OCI-LY7 (cell line): ENCODE measurements around the gene KAT2B. TPM values are rescaled to one million over a fixed set of nuclear protein-coding genes. Genes with fewer than 3 reads are reported as not detected.

Experiments
- BruUV-seq: library from RNA; stranded (reverse); fragments of 400-500 nt; replicated peaks from 2 replicates; lab custom pipeline; 2021; lab: Mats Ljungman, UMichigan
- CTCF ChIA-PET: fragments of 300-600 bp; sonication (Branson Sonifier 250); formaldehyde crosslinking; loops from one replicate; lab custom pipeline; 2022; ENCODE audit warnings: antibody characterized with exemption; ENCODE audit not compliant: unreplicated experiment; lab: Charles Lee
- POLR2A ChIA-PET: fragments of 300-600 bp; sonication (Branson Sonifier 250); formaldehyde crosslinking; loops from one replicate; lab custom pipeline; 2022; ENCODE audit warnings: antibody characterized with exemption; lab: Charles Lee
- DNase-seq: peaks from one replicate; pipeline ENCODE4 v3.0.0-alpha.2; 2015; ENCODE audit warnings: low spot score
- H2AFZ ChIP-seq: fragments of 200-600 bp; sonication (generic), shearing (Covaris generic); 2 replicates; pipeline ENCODE4 v1.6.1; 2014; ENCODE audit warnings: mild to moderate bottlenecking, antibody characterized with exemption, low read length, moderate library complexity
- H3K27ac ChIP-seq: fragments of 200-600 bp; sonication (generic); 2 replicates; pipeline ENCODE4 v1.5.1; 2014; ENCODE audit warnings: mixed run types, low read depth, mild to moderate bottlenecking, moderate library complexity, low read length, inconsistent platforms; ENCODE audit not compliant: poor library complexity, severe bottlenecking
- H3K36me3 ChIP-seq: fragments of 200-600 bp; sonication (generic); 2 replicates; pipeline ENCODE4 v1.6.1; 2014; ENCODE audit warnings: mild to moderate bottlenecking, antibody characterized with exemption, low read length, moderate library complexity, mixed read lengths; ENCODE audit not compliant: insufficient read depth
- H3K4me1 ChIP-seq: fragments of 200-600 bp; sonication (generic); 2 replicates; pipeline ENCODE4 v1.5.1; 2014; ENCODE audit warnings: mild to moderate bottlenecking, low read length; ENCODE audit not compliant: insufficient read depth, poor library complexity, severe bottlenecking
- H3K4me2 ChIP-seq: fragments of 200-600 bp; sonication (generic); 2 replicates; pipeline ENCODE4 v1.6.1; 2014; ENCODE audit warnings: mild to moderate bottlenecking, low read length
- H3K4me3 ChIP-seq: fragments of 200-600 bp; sonication (generic); 2 replicates; pipeline ENCODE4 v1.5.1; 2014; ENCODE audit warnings: mild to moderate bottlenecking, low read depth, low read length; ENCODE audit not compliant: poor library complexity, severe bottlenecking
- H3K79me2 ChIP-seq: fragments of 200-600 bp; sonication (generic); 2 replicates; pipeline ENCODE4 v1.6.1; 2016; ENCODE audit warnings: low read depth, mild to moderate bottlenecking, low read length, moderate library complexity, mixed read lengths; ENCODE audit not compliant: insufficient read depth
- H3K9me2 ChIP-seq: fragments of 200-600 bp; sonication (generic); 2 replicates; pipeline ENCODE4 v1.6.1; 2016; ENCODE audit warnings: mild to moderate bottlenecking, low read length, mixed read lengths; ENCODE audit not compliant: insufficient read depth
- H3K9me3 ChIP-seq: fragments of 200-600 bp; sonication (generic); 2 replicates; pipeline ENCODE4 v1.6.1; 2014; ENCODE audit warnings: mild to moderate bottlenecking, mixed run types, low read length, mixed read lengths
- H4K20me1 ChIP-seq: fragments of 200-600 bp; sonication (generic); 2 replicates; pipeline ENCODE4 v1.6.1; 2014; ENCODE audit warnings: mild to moderate bottlenecking, antibody characterized with exemption, low read length, moderate library complexity, mixed read lengths; ENCODE audit not compliant: insufficient read depth
- CTCF ChIP-seq: fragments of 200-600 bp; sonication (generic); conservative IDR thresholded peaks from 2 replicates; pipeline ENCODE4 v1.5.1; 2014; ENCODE audit warnings: mild to moderate bottlenecking, antibody characterized with exemption, low read length, moderate library complexity, mixed read lengths
- EZH2phosphoT487 ChIP-seq: fragments of 200-600 bp; sonication (generic); IDR thresholded peaks from 2 replicates; pipeline ENCODE4 v1.6.1; 2018; ENCODE audit warnings: low read depth, borderline replicate concordance, mild to moderate bottlenecking, mixed run types, antibody characterized with exemption, low read length, moderate library complexity, mixed read lengths
- intact Hi-C: fragments of 100-400 bp; cut with micrococcal nuclease; formaldehyde crosslinking; loops from one replicate; pipeline ENCODE4 v1.10.0; 2022; ENCODE audit not compliant: unreplicated experiment
- total RNA-seq, 2 experiments: library from RNA; depleted of rRNA in 1 of 2; stranded (reverse); fragments of >200 nt in 1 of 2; shearing (Covaris generic) in 1 of 2; gene quantifications; 2 replicates each; pipeline ENCODE4 v1.2.3, GENCODE V29; 2014 to 2022

Gene KAT2B
- total RNA-seq, 2 experiments from 2014 or later = 24.2 to 32.9 TPM

- no peaks in the 10 kb centered on the region for H3K79me2 ChIP-seq
- no TSS peak for BruUV-seq
- H4K20me1 ChIP-seq = 0 out of 2 replicates have a peak, but pooled peaks cover 4% of the 10 kb centered on the region
- no peak overlapping the region for H2AFZ ChIP-seq
- H3K4me2 ChIP-seq = no peak overlapping the region
- H3K9me2 ChIP-seq = no peaks in the 10 kb centered on the region
- no peak for TF ChIP-seq CTCF
- TF ChIP-seq EZH2phosphoT487 = no peak
- DNase-seq = no peak
- H3K9me3 ChIP-seq = no peaks in the 10 kb centered on the region
- no peak overlapping the region for H3K27ac ChIP-seq
- ChIA-PET POLR2A (no interaction called here), CTCF (no interaction called here)
- intact Hi-C loops = no loop called here
- H3K36me3 ChIP-seq = peaks cover 34% of the 10 kb centered on the region
- no peak overlapping the region for H3K4me3 ChIP-seq
- H3K4me1 ChIP-seq = peaks cover 3% of the 10 kb centered on the region
Observed at GRCh38 chr3:20099060-20099459, 58.8 kb downstream of the KAT2B start.

GRCh38 chr3:20100151-20100550, 59.9 kb downstream of the KAT2B start:
- Histone ChIP-seq H3K4me3 (no peak overlapping the region), H3K9me3 (no peaks in the 10 kb centered on the region), H2AFZ (no peak overlapping the region), H3K36me3 (peaks cover 28% of the 10 kb centered on the region), H3K4me2 (no peak overlapping the region), H3K27ac (no peak overlapping the region), H3K9me2 (no peaks in the 10 kb centered on the region), H3K79me2 (no peaks in the 10 kb centered on the region), H4K20me1 (0 out of 2 replicates have a peak, but pooled peaks cover 4% of the 10 kb centered on the region), H3K4me1 (peaks cover 3% of the 10 kb centered on the region)
- ChIA-PET CTCF (no interaction called here), POLR2A (no interaction called here)
- no peak for TF ChIP-seq CTCF
- TF ChIP-seq EZH2phosphoT487 = no peak
- intact Hi-C loops = no loop called here
- no peak for DNase-seq
- BruUV-seq = no TSS peak

- no peaks in the 10 kb centered on the region for H3K9me2 ChIP-seq
- BruUV-seq = no TSS peak
- no peaks in the 10 kb centered on the region for H3K9me3 ChIP-seq
- 0 out of 2 replicates have a peak, but pooled peaks cover 4% of the 10 kb centered on the region for H4K20me1 ChIP-seq
- TF ChIP-seq EZH2phosphoT487 = no peak
- TF ChIP-seq CTCF = no peak
- no peaks in the 10 kb centered on the region for H3K79me2 ChIP-seq
- H3K27ac ChIP-seq = no peak overlapping the region
- no peak for DNase-seq
- ChIA-PET POLR2A (interaction anchor here (0.9 kb wide), 1 partner anchor 18 kb away, joined by 3 read pairs; no protein-coding TSS in a partner anchor), CTCF (no interaction called here)
- intact Hi-C loops = no loop called here
- peaks cover 3% of the 10 kb centered on the region for H3K4me1 ChIP-seq
- H3K4me2 ChIP-seq = no peak overlapping the region
- no peak overlapping the region for H3K4me3 ChIP-seq
- no peak overlapping the region for H2AFZ ChIP-seq
- peaks cover 19% of the 10 kb centered on the region; the same call in 1 of the 2 replicates for H3K36me3 ChIP-seq
Observed at GRCh38 chr3:20101041-20101440, 60.8 kb downstream of the KAT2B start.
